ENCODE measurements around the gene PRSS57. TPM values are rescaled to one million over a fixed set of nuclear protein-coding genes. Genes with fewer than 3 reads are reported as not detected.

PRSS57 gene
- total and polyA plus RNA-seq, 2 of the 13 experiments (the other 11 are each of a cell fraction or from before 2014, with no cell fraction given): 0.12 TPM; not detected in 1

GRCh38 chr19:662962-663681 is 32.1 kb downstream of the PRSS57 start, which contains the start of gene RNF126 (continued):
- TF ChIP-seq, protein P1, sequence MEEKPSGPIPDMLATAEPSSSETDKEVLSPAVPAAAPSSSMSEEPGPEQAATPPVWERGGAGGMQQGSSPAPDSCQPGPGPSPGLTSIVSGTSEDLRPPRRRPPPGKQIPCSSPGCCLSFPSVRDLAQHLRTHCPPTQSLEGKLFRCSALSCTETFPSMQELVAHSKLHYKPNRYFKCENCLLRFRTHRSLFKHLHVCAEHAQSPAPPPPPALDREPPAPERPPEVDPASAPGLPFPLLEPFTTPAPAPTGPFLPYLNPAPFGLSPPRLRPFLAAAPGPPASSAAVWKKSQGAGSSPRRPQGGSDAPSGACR (CRISPR knock-in tag; IDR thresholded peaks at IDR 0.05): no peak
- TF ChIP-seq ZNF207 (IDR thresholded peaks at IDR 0.05; ENCODE audit: borderline replicate concordance) (no peak), TAF15 (IDR thresholded peaks at IDR 0.05; ENCODE audit: low read depth, low read length, poor library complexity, severe bottlenecking) (no peak), GABPA (IDR thresholded peaks at IDR 0.05; ENCODE audit: low read depth, low read length) (peak; percentile 41), GABPA (CRISPR knock-in tag; IDR thresholded peaks at IDR 0.05; ENCODE audit: low read depth) (no peak), SRF (IDR thresholded peaks at IDR 0.05; ENCODE audit: low read depth, low read length) (no peak), XRCC5 (optimal IDR thresholded peaks at IDR 0.05; ENCODE audit: low read length) (no peak), HNF1A (IDR thresholded peaks at IDR 0.05; ENCODE audit: low read depth) (no peak), HNF1A (CRISPR knock-in tag; IDR thresholded peaks at IDR 0.05; ENCODE audit: borderline replicate concordance) (peak; percentile 74), IKZF1 (IDR thresholded peaks at IDR 0.05) (no peak), ATAD3A (CRISPR knock-in tag; IDR thresholded peaks at IDR 0.05) (no peak), ZC3H4 (CRISPR knock-in tag; IDR thresholded peaks at IDR 0.05; ENCODE audit: borderline replicate concordance) (no peak), ZNF607 (CRISPR knock-in tag; IDR thresholded peaks at IDR 0.05; ENCODE audit: borderline replicate concordance) (0 out of 2 replicates have a peak, but pooled peaks have one; percentile 20), THRA (CRISPR knock-in tag; IDR thresholded peaks at IDR 0.05; ENCODE audit: borderline replicate concordance) (no peak; the same call in 1 of the 2 replicates), ZBTB25 (CRISPR knock-in tag; IDR thresholded peaks at IDR 0.05) (peak; percentile 56; the same call in 1 of the 2 replicates), HNRNPL (IDR thresholded peaks at IDR 0.05; ENCODE audit: low read depth, low read length) (no peak), ZNF761 (CRISPR knock-in tag; conservative IDR thresholded peaks at IDR 0.05) (no peak), NR2C2 (CRISPR knock-in tag; IDR thresholded peaks at IDR 0.05; ENCODE audit: borderline replicate concordance) (peak; percentile 55), ZNF335 (CRISPR knock-in tag; IDR thresholded peaks at IDR 0.05) (peak; percentile 25; the same call in 1 of the 2 replicates), ZNF709 (CRISPR knock-in tag; IDR thresholded peaks at IDR 0.05) (no peak; the same call in 1 of the 2 replicates), ZNF124 (CRISPR knock-in tag; IDR thresholded peaks at IDR 0.05) (no peak)
- TF ChIP-seq, protein P2, sequence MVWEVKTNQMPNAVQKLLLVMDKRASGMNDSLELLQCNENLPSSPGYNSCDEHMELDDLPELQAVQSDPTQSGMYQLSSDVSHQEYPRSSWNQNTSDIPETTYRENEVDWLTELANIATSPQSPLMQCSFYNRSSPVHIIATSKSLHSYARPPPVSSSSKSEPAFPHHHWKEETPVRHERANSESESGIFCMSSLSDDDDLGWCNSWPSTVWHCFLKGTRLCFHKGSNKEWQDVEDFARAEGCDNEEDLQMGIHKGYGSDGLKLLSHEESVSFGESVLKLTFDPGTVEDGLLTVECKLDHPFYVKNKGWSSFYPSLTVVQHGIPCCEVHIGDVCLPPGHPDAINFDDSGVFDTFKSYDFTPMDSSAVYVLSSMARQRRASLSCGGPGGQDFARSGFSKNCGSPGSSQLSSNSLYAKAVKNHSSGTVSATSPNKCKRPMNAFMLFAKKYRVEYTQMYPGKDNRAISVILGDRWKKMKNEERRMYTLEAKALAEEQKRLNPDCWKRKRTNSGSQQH (CRISPR knock-in tag; IDR thresholded peaks at IDR 0.05; ENCODE audit: low read depth): peak; percentile 32; the same call in 1 of the 2 replicates

All from HepG2 (cell line).